ENCODE data around the gene ENDOU.

ENDOU gene

GRCh38 chr12:47758584-47758833, 33.2 kb upstream of the ENDOU start:
- H3K27ac ChIP-seq (ENCODE audit: low read length): no peak overlapping the region
- no peaks in the 10 kb centered on the region for H3K9me3 ChIP-seq (ENCODE audit: insufficient read depth, low read length, severe bottlenecking)
- H3K9ac ChIP-seq (ENCODE audit: low read depth, low read length): peak overlapping the region; percentile 55
- peak overlapping the region; percentile 88 for H2AFZ ChIP-seq (ENCODE audit: low read depth, low read length)
- DNase-seq: no peak
- ATAC-seq (ENCODE audit: insufficient read depth, low read depth): no peak
- H3K79me2 ChIP-seq (ENCODE audit: insufficient read depth, low read length): no peaks in the 10 kb centered on the region
- H3K4me2 ChIP-seq (ENCODE audit: insufficient read depth, low read length): peak overlapping the region; percentile 97
- H3K27me3 ChIP-seq (ENCODE audit: insufficient read depth, low read length, poor library complexity): peaks cover 15% of the 10 kb centered on the region
- H3K4me3 ChIP-seq (ENCODE audit: low read depth in 1 of 2, low read length in 2 of 2): peak overlapping the region; percentile 42 to 67; a peak in 3 of 4 replicates
- TF ChIP-seq EZH2 (IDR thresholded peaks at IDR 0.05; ENCODE audit: borderline replicate concordance, low read depth, low read length, severe bottlenecking): no peak
- TF ChIP-seq, protein P1, sequence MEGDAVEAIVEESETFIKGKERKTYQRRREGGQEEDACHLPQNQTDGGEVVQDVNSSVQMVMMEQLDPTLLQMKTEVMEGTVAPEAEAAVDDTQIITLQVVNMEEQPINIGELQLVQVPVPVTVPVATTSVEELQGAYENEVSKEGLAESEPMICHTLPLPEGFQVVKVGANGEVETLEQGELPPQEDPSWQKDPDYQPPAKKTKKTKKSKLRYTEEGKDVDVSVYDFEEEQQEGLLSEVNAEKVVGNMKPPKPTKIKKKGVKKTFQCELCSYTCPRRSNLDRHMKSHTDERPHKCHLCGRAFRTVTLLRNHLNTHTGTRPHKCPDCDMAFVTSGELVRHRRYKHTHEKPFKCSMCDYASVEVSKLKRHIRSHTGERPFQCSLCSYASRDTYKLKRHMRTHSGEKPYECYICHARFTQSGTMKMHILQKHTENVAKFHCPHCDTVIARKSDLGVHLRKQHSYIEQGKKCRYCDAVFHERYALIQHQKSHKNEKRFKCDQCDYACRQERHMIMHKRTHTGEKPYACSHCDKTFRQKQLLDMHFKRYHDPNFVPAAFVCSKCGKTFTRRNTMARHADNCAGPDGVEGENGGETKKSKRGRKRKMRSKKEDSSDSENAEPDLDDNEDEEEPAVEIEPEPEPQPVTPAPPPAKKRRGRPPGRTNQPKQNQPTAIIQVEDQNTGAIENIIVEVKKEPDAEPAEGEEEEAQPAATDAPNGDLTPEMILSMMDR (IDR thresholded peaks at IDR 0.05; ENCODE audit: borderline replicate concordance, extremely low read depth, low read length, poor library complexity, severe bottlenecking): no peak
- H4K20me1 ChIP-seq (ENCODE audit: insufficient read depth, low read length): peaks cover 9% of the 10 kb centered on the region
- H3K4me1 ChIP-seq (ENCODE audit: insufficient read depth, low read length): peaks cover 16% of the 10 kb centered on the region
- no peaks in the 10 kb centered on the region for H3K36me3 ChIP-seq (ENCODE audit: insufficient read depth, low read length)

DNA sequence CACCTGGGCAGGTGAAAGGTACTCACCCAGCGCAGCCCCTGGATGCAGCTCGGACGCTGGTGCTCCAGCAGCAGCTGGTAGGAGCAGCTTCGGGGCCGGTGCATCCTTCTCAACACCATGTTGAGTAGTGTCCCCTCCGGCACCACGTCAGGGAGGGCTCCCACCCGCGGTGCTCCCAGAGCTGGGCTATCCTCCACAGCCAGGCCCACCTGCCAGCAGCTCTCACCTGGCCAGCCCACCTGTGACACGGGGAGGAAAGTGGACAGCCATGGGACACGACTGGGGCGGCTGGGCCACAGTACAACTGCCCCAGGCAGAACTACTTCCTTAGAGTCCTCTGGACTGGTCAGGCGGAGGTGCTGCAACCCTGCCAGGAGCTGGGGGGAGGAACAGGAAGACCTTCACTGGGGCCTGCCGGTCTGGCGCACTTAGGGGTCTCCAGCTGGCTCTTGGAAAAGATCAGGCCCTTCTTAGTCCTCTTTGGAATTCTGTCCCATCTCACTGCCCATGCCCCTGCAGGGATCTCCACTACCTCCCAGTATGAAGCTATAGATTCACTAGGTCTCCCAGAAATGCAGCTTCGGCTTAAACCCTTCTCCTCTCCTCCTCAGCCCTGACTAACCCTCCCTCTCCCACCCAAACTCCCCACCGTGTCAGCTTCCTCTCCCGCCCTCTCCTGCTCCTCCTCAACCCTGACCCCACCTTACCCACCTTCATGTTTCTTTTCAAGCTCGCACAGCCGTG, 32.7 kb upstream of the ENDOU start:
- TF ChIP-seq, protein P1 (IDR thresholded peaks at IDR 0.05; ENCODE audit: borderline replicate concordance, extremely low read depth, low read length, poor library complexity, severe bottlenecking): no peak
- no peak for TF ChIP-seq EZH2 (IDR thresholded peaks at IDR 0.05; ENCODE audit: borderline replicate concordance, low read depth, low read length, severe bottlenecking)
- peak overlapping the region; percentile 97 for H3K4me2 ChIP-seq (ENCODE audit: insufficient read depth, low read length)
- H3K79me2 ChIP-seq (ENCODE audit: insufficient read depth, low read length): no peaks in the 10 kb centered on the region
- peak overlapping the region; percentile 55 for H3K9ac ChIP-seq (ENCODE audit: low read depth, low read length)
- no peak overlapping the region for H3K27ac ChIP-seq (ENCODE audit: low read length)
- no peaks in the 10 kb centered on the region for H3K36me3 ChIP-seq (ENCODE audit: insufficient read depth, low read length)
- peaks cover 16% of the 10 kb centered on the region for H3K4me1 ChIP-seq (ENCODE audit: insufficient read depth, low read length)
- peaks cover 10% of the 10 kb centered on the region for H3K27me3 ChIP-seq (ENCODE audit: insufficient read depth, low read length, poor library complexity)
- peak overlapping the region in 1 of 2 experiments; percentile 67; a peak in 2 of 4 replicates for H3K4me3 ChIP-seq (ENCODE audit: low read depth in 1 of 2, low read length in 2 of 2)
- DNase-seq (peak; percentile 27), ATAC-seq (ENCODE audit: insufficient read depth, low read depth) (peak; percentile 40; the same call in 2 of the 3 replicates)
- H3K9me3 ChIP-seq (ENCODE audit: insufficient read depth, low read length, severe bottlenecking): no peaks in the 10 kb centered on the region
- no peak overlapping the region for H2AFZ ChIP-seq (ENCODE audit: low read depth, low read length)
- peaks cover 9% of the 10 kb centered on the region; the same call in 1 of the 2 replicates for H4K20me1 ChIP-seq (ENCODE audit: insufficient read depth, low read length)

GRCh38 chr12:47757364-47757839, 32.1 kb upstream of the ENDOU start:
- H3K9ac ChIP-seq (ENCODE audit: low read depth, low read length): no peak overlapping the region
- no peaks in the 10 kb centered on the region for H3K79me2 ChIP-seq (ENCODE audit: insufficient read depth, low read length)
- H3K27ac ChIP-seq (ENCODE audit: low read length): no peak overlapping the region
- no peak overlapping the region for H3K4me3 ChIP-seq (ENCODE audit: low read depth in 1 of 2, low read length in 2 of 2)
- TF ChIP-seq, protein P1 (IDR thresholded peaks at IDR 0.05; ENCODE audit: borderline replicate concordance, extremely low read depth, low read length, poor library complexity, severe bottlenecking): no peak
- no peak for TF ChIP-seq EZH2 (IDR thresholded peaks at IDR 0.05; ENCODE audit: borderline replicate concordance, low read depth, low read length, severe bottlenecking)
- peaks cover 8% of the 10 kb centered on the region for H3K27me3 ChIP-seq (ENCODE audit: insufficient read depth, low read length, poor library complexity)
- DNase-seq: no peak
- H3K4me1 ChIP-seq (ENCODE audit: insufficient read depth, low read length): peaks cover 16% of the 10 kb centered on the region
- no peak overlapping the region for H2AFZ ChIP-seq (ENCODE audit: low read depth, low read length)
- H3K4me2 ChIP-seq (ENCODE audit: insufficient read depth, low read length): no peak overlapping the region; the same call in 1 of the 2 replicates
- no peaks in the 10 kb centered on the region for H3K9me3 ChIP-seq (ENCODE audit: insufficient read depth, low read length, severe bottlenecking)
- no peaks in the 10 kb centered on the region for H3K36me3 ChIP-seq (ENCODE audit: insufficient read depth, low read length)
- no peak for ATAC-seq (ENCODE audit: insufficient read depth, low read depth)
- H4K20me1 ChIP-seq (ENCODE audit: insufficient read depth, low read length): peaks cover 9% of the 10 kb centered on the region; the same call in 1 of the 2 replicates
